ENCODE results near the gene ADAMTS20.
"Not testable (repeated sequence)": the region's sequence is repeated elsewhere in the genome, so short reads cannot be mapped to it uniquely, and the experiment has no call there.

The ADAMTS20 gene

GRCh38 chr12:43577381-43577780, 25.4 kb upstream of the ADAMTS20 start:
- no peaks in the 10 kb centered on the region for H3K4me1 ChIP-seq (ENCODE audit: control insufficient read depth in 1 of 2, insufficient read depth in 2 of 2, low read length in 2 of 2)
- H3K36me3 ChIP-seq (ENCODE audit: control insufficient read depth in 1 of 2, insufficient read depth in 2 of 2, low read length in 2 of 2), result no peaks in the 10 kb centered on the region
- no peak overlapping the region for H3K4me3 ChIP-seq (ENCODE audit: low read depth in 1 of 2, low read length in 2 of 2)
- no peaks in the 10 kb centered on the region for H3K9me3 ChIP-seq (ENCODE audit: control insufficient read depth in 1 of 2, low read length in 2 of 2)
- H3K27me3 ChIP-seq (ENCODE audit: control insufficient read depth in 1 of 2, insufficient read depth in 2 of 2, low read length in 2 of 2), result no peaks in the 10 kb centered on the region
- no peak overlapping the region for H3K9ac ChIP-seq (ENCODE audit: low read depth in 1 of 2, low read length in 2 of 2)
- no peak overlapping the region for H3K27ac ChIP-seq (ENCODE audit: low read depth, low read length)

DNA sequence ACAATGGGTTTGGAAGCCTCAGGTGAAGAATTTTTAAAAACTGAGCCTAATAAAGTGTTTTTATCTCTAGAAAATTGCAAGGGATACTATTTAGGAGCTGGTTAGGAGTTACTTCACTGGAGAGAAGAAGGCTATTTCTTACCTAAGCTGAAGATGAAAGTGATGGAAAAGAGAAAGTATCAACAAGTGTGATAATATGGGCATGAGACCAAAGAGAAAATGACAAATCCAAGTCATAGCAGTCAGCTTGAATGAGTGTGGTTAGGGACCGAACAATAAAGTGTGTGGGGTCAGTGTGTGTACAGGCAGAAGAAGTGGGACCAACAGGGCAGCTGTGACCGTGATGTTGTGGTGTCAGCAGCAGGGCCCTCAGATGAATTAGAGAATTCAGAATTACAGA, 24.2 kb upstream of the ADAMTS20 start:
- Histone ChIP-seq H3K36me3 (ENCODE audit: control insufficient read depth in 1 of 2, insufficient read depth in 2 of 2, low read length in 2 of 2) (no peaks in the 10 kb centered on the region), H3K4me1 (ENCODE audit: control insufficient read depth in 1 of 2, insufficient read depth in 2 of 2, low read length in 2 of 2) (no peaks in the 10 kb centered on the region), H3K27ac (ENCODE audit: low read depth, low read length) (no peak overlapping the region), H3K27me3 (ENCODE audit: control insufficient read depth in 1 of 2, insufficient read depth in 2 of 2, low read length in 2 of 2) (no peaks in the 10 kb centered on the region), H3K9me3 (ENCODE audit: control insufficient read depth in 1 of 2, low read length in 2 of 2) (no peaks in the 10 kb centered on the region), H3K4me3 (ENCODE audit: low read depth in 1 of 2, low read length in 2 of 2) (no peak overlapping the region), H3K9ac (ENCODE audit: low read depth in 1 of 2, low read length in 2 of 2) (no peak overlapping the region)

GRCh38 chr12:43571885-43572284, 19.9 kb upstream of the ADAMTS20 start:
- Histone ChIP-seq H3K36me3 (ENCODE audit: control insufficient read depth in 1 of 2, insufficient read depth in 2 of 2, low read length in 2 of 2) (no peaks in the 10 kb centered on the region), H3K9ac (ENCODE audit: low read depth in 1 of 2, low read length in 2 of 2) (no peak overlapping the region), H3K27ac (ENCODE audit: low read depth, low read length) (no peak overlapping the region), H3K27me3 (ENCODE audit: control insufficient read depth in 1 of 2, insufficient read depth in 2 of 2, low read length in 2 of 2) (no peaks in the 10 kb centered on the region), H3K9me3 (ENCODE audit: control insufficient read depth in 1 of 2, low read length in 2 of 2) (no peaks in the 10 kb centered on the region), H3K4me1 (ENCODE audit: control insufficient read depth in 1 of 2, insufficient read depth in 2 of 2, low read length in 2 of 2) (no peaks in the 10 kb centered on the region), H3K4me3 (ENCODE audit: low read depth in 1 of 2, low read length in 2 of 2) (no peak overlapping the region)

DNA sequence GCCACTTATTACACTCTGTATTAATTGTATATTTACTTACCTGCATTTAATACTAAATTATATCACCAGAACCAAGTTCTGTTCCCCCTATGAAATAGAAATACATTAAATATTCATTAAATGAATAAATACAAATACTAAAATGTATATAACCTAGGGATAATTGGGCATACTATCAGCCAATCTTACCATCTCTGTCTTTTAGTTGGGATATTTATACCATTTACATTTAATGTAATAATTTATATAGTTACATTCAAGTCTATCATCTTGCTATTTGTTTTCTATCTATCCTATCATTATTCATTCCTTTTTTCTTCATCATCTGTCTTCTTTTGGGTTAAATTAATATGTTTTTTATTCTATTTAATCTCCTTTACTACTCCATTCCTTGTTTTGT, 4.1 kb upstream of the ADAMTS20 start:
- Histone ChIP-seq H3K27me3 (ENCODE audit: control insufficient read depth in 1 of 2, insufficient read depth in 2 of 2, low read length in 2 of 2) (peaks cover 0 to 2% of the 10 kb centered on the region in 2 donors), H3K4me3 (ENCODE audit: low read depth in 1 of 2, low read length in 2 of 2) (no peak overlapping the region), H3K4me1 (ENCODE audit: control insufficient read depth in 1 of 2, insufficient read depth in 2 of 2, low read length in 2 of 2) (no peaks in the 10 kb centered on the region), H3K9me3 (ENCODE audit: control insufficient read depth in 1 of 2, low read length in 2 of 2) (peaks cover 0 to 5% of the 10 kb centered on the region in 2 donors), H3K9ac (ENCODE audit: low read depth in 1 of 2, low read length in 2 of 2) (no peak overlapping the region), H3K27ac (ENCODE audit: low read depth, low read length) (no peak overlapping the region), H3K36me3 (ENCODE audit: control insufficient read depth in 1 of 2, insufficient read depth in 2 of 2, low read length in 2 of 2) (no peaks in the 10 kb centered on the region)

DNA sequence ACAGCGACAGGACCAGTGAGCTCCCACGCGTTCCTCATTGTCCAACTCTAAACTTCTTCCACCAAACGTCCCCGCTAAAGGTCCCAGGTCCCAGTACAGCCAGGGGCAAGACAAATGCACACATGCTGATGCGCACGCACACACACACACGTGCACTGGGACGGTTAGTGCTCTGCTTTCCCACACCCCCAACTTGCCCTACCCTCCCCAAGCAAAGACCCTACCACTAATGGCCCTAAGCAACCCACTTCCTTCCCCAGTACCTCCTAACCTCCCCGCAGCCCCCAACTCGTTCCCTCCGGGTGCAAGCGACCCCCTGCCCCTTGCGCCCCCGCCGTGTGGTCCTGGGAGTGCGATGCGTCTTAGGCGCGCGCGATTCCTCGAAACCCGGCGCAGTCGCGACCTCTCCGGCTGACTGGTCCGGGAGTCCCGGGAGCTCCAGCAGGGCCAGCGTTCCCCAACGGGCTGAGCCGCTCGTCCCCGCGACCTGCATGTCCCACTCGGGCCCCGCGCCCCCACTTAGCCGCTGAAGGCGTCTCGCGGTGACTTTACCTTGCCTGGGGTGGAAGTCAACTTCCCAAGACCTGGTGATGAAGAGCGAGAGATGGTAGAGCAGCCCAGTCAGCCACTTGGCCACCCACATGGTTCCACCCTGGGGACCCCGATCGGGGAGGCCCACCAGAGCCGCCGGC, 578 bp downstream of the ADAMTS20 start:
- H3K27me3 ChIP-seq (ENCODE audit: control insufficient read depth in 1 of 2, insufficient read depth in 2 of 2, low read length in 2 of 2), result peaks cover 0 to 9% of the 10 kb centered on the region in 2 donors
- H3K9ac ChIP-seq (ENCODE audit: low read depth in 1 of 2, low read length in 2 of 2), result no peak overlapping the region
- H3K4me3 ChIP-seq (ENCODE audit: low read depth in 1 of 2, low read length in 2 of 2), result no peak overlapping the region
- H3K4me1 ChIP-seq (ENCODE audit: control insufficient read depth in 1 of 2, insufficient read depth in 2 of 2, low read length in 2 of 2), result no peaks in the 10 kb centered on the region
- H3K36me3 ChIP-seq (ENCODE audit: control insufficient read depth in 1 of 2, insufficient read depth in 2 of 2, low read length in 2 of 2), result no peaks in the 10 kb centered on the region
- H3K27ac ChIP-seq (ENCODE audit: low read depth, low read length), result no peak overlapping the region
- peaks cover 0 to 5% of the 10 kb centered on the region in 2 donors for H3K9me3 ChIP-seq (ENCODE audit: control insufficient read depth in 1 of 2, low read length in 2 of 2)

- H3K36me3 ChIP-seq (ENCODE audit: control insufficient read depth in 1 of 2, insufficient read depth in 2 of 2, low read length in 2 of 2), result no peaks in the 10 kb centered on the region
- H3K27ac ChIP-seq (ENCODE audit: low read depth, low read length), result no peak overlapping the region
- no peak overlapping the region for H3K9ac ChIP-seq (ENCODE audit: low read depth in 1 of 2, low read length in 2 of 2)
- H3K9me3 ChIP-seq (ENCODE audit: control insufficient read depth in 1 of 2, low read length in 2 of 2), result peaks cover 0 to 1% of the 10 kb centered on the region in 2 donors
- no peak overlapping the region for H3K4me3 ChIP-seq (ENCODE audit: low read depth in 1 of 2, low read length in 2 of 2)
- H3K27me3 ChIP-seq (ENCODE audit: control insufficient read depth in 1 of 2, insufficient read depth in 2 of 2, low read length in 2 of 2), result peaks cover 0 to 9% of the 10 kb centered on the region in 2 donors
- no peaks in the 10 kb centered on the region for H3K4me1 ChIP-seq (ENCODE audit: control insufficient read depth in 1 of 2, insufficient read depth in 2 of 2, low read length in 2 of 2)
These were observed 1.2 kb downstream of the ADAMTS20 start for GRCh38 chr12:43550831-43551271.

DNA sequence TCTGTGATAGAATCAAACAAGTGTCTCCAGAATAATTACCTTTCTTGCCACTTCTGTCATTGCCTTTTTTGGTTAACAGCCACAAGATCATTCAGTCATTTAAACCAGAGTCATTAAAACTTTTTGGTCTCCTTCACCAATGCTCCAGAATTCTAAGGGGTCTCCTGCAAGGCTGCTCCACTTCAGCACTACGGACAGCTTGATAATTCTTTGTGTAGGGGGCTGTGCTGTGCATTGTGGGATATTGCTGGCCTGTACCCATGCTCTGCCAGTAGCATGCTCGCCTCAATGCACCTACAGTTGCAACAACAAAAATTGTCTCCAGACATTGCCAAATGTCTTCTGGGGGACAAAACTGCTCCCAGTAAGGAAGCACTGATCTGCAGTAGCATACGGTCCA, 7.3 kb downstream of the ADAMTS20 start:
- no peak overlapping the region for H3K27ac ChIP-seq (ENCODE audit: low read depth, low read length)
- no peaks in the 10 kb centered on the region for H3K4me1 ChIP-seq (ENCODE audit: control insufficient read depth in 1 of 2, insufficient read depth in 2 of 2, low read length in 2 of 2)
- H3K9ac ChIP-seq (ENCODE audit: low read depth in 1 of 2, low read length in 2 of 2), result no peak overlapping the region
- H3K27me3 ChIP-seq (ENCODE audit: control insufficient read depth in 1 of 2, insufficient read depth in 2 of 2, low read length in 2 of 2), result no peaks in the 10 kb centered on the region
- H3K36me3 ChIP-seq (ENCODE audit: control insufficient read depth in 1 of 2, insufficient read depth in 2 of 2, low read length in 2 of 2), result no peaks in the 10 kb centered on the region
- no peaks in the 10 kb centered on the region for H3K9me3 ChIP-seq (ENCODE audit: control insufficient read depth in 1 of 2, low read length in 2 of 2)
- no peak overlapping the region for H3K4me3 ChIP-seq (ENCODE audit: low read depth in 1 of 2, low read length in 2 of 2)

DNA sequence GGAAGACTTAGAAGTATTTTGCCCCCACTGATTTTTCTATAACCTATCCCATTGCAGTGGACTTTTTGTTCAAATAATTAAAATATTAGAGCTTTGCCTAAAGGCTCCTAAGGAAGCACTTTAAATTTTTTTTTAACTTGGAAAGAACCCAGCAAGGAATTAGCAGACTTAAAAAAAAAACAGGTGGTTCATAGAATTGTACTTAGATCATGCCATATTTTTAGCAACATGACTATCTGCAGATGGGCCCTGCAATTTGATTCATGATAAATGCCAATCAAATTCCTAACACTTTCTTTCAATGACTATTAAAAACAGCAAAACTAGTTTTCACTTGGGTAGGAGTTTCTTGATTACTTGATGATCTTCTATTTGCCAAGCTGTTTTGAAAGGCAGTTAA, 11.5 kb downstream of the ADAMTS20 start:
- Histone ChIP-seq H3K4me1 (ENCODE audit: control insufficient read depth in 1 of 2, insufficient read depth in 2 of 2, low read length in 2 of 2) (no peaks in the 10 kb centered on the region), H3K27me3 (ENCODE audit: control insufficient read depth in 1 of 2, insufficient read depth in 2 of 2, low read length in 2 of 2) (no peaks in the 10 kb centered on the region), H3K9me3 (ENCODE audit: control insufficient read depth in 1 of 2, low read length in 2 of 2) (no peaks in the 10 kb centered on the region), H3K9ac (ENCODE audit: low read depth in 1 of 2, low read length in 2 of 2) (no peak overlapping the region), H3K36me3 (ENCODE audit: control insufficient read depth in 1 of 2, insufficient read depth in 2 of 2, low read length in 2 of 2) (no peaks in the 10 kb centered on the region), H3K27ac (ENCODE audit: low read depth, low read length) (no peak overlapping the region), H3K4me3 (ENCODE audit: low read depth in 1 of 2, low read length in 2 of 2) (no peak overlapping the region)

GRCh38 chr12:43537675-43538074, 14.3 kb downstream of the ADAMTS20 start:
- H3K4me1 ChIP-seq (ENCODE audit: control insufficient read depth in 1 of 2, insufficient read depth in 2 of 2, low read length in 2 of 2); H3K36me3 ChIP-seq (ENCODE audit: control insufficient read depth in 1 of 2, insufficient read depth in 2 of 2, low read length in 2 of 2); H3K27ac ChIP-seq (ENCODE audit: low read depth, low read length); H3K9me3 ChIP-seq (ENCODE audit: control insufficient read depth in 1 of 2, low read length in 2 of 2); H3K27me3 ChIP-seq (ENCODE audit: control insufficient read depth in 1 of 2, insufficient read depth in 2 of 2, low read length in 2 of 2); H3K9ac ChIP-seq (ENCODE audit: low read depth in 1 of 2, low read length in 2 of 2); H3K4me3 ChIP-seq (ENCODE audit: low read depth in 1 of 2, low read length in 2 of 2): not testable (repeated sequence)

GRCh38 chr12:43516045-43516444, 36.0 kb downstream of the ADAMTS20 start:
- Histone ChIP-seq H3K9ac (ENCODE audit: low read depth in 1 of 2, low read length in 2 of 2) (no peak overlapping the region), H3K9me3 (ENCODE audit: control insufficient read depth in 1 of 2, low read length in 2 of 2) (no peaks in the 10 kb centered on the region), H3K27me3 (ENCODE audit: control insufficient read depth in 1 of 2, insufficient read depth in 2 of 2, low read length in 2 of 2) (no peaks in the 10 kb centered on the region)

More at GRCh38 chr12:43516045-43516444, 36.0 kb downstream of the ADAMTS20 start:
- Histone ChIP-seq H3K4me1 (ENCODE audit: control insufficient read depth in 1 of 2, insufficient read depth in 2 of 2, low read length in 2 of 2) (no peaks in the 10 kb centered on the region), H3K27ac (ENCODE audit: low read depth, low read length) (no peak overlapping the region), H3K36me3 (ENCODE audit: control insufficient read depth in 1 of 2, insufficient read depth in 2 of 2, low read length in 2 of 2) (no peaks in the 10 kb centered on the region), H3K4me3 (ENCODE audit: low read depth in 1 of 2, low read length in 2 of 2) (no peak overlapping the region)

Measured in duodenal mucosa (tissue), 2 donors.